Gastroesophageal sphincter (tissue), 4 donors: Measurements from ENCODE around the gene GMNN. TPM values are rescaled to one million over a fixed set of nuclear protein-coding genes. Genes with fewer than 3 reads are reported as not detected.

Experiments
- ATAC-seq: fragments of 150-250 bp; one replicate; pipeline ENCODE4 v1.9.1; 2016; ENCODE audit warnings: mild to moderate bottlenecking, moderate library complexity
- H3K27ac ChIP-seq, 4 donors: fragments of 200-600 bp; sonication (generic) in 3 of 4; 1 replicate in 3 of 4; 2 replicates in 1 of 4; pipeline ENCODE4 v1.5.1; 2016 to 2019
- H3K27me3 ChIP-seq: fragments of 200-600 bp; sonication (generic); one replicate; pipeline ENCODE4 v1.5.1; 2019
- H3K36me3 ChIP-seq, 2 donors: fragments of 200-600 bp; sonication (generic); one replicate each; pipeline ENCODE4 v1.5.1; 2019; ENCODE audit warnings: control low read depth in 1 of 2
- H3K4me1 ChIP-seq, 3 donors: fragments of 200-600 bp; sonication (generic); 1 replicate in 2 of 3; 2 replicates in 1 of 3; pipeline ENCODE4 v1.5.1; 2016 to 2019; ENCODE audit warnings: control low read depth in 2 of 3
- H3K4me3 ChIP-seq, 2 donors: fragments of 200-600 bp; sonication (generic); one replicate each; pipeline ENCODE4 v1.5.1; 2019; ENCODE audit warnings: mild to moderate bottlenecking in 1 of 2, moderate library complexity in 1 of 2
- H3K9me3 ChIP-seq, 3 donors: fragments of 200-600 bp; sonication (generic); one replicate each; pipeline ENCODE4 v1.5.1; 2017 to 2019; ENCODE audit warnings: control low read depth in 2 of 3
- EP300 ChIP-seq: sonication (generic); formaldehyde crosslinking; IDR thresholded peaks from one replicate; pipeline ENCODE4 v1.6.1; 2017; ENCODE audit warnings: antibody characterized with exemption, mild to moderate bottlenecking
- POLR2A ChIP-seq, 2 donors: fragments of 450-650 bp; IDR thresholded peaks; one replicate each; pipeline ENCODE4 v1.6.1; 2017; ENCODE audit warnings: antibody characterized with exemption in 2 of 2, mild to moderate bottlenecking in 2 of 2, moderate library complexity in 1 of 2
- POLR2AphosphoS5 ChIP-seq: sonication (generic); formaldehyde crosslinking; IDR thresholded peaks from one replicate; pipeline ENCODE4 v1.6.1; 2017; ENCODE audit warnings: antibody characterized with exemption
- WGBS, 2 donors: methylation state at CpG; one replicate each; pipeline ENCODE4 v1.1.5; 2018; ENCODE audit warnings: low coverage in 1 of 2; 5-methylcytosine and 5-hydroxymethylcytosine counted together
- total RNA-seq, 4 donors: library from RNA; depleted of rRNA; stranded (reverse); fragments of >200 nt; gene quantifications; one replicate each; pipeline ENCODE4 v1.1.0, GENCODE V29; 2016
- TF ChIP-seq, protein P1 (sequence below), 4 experiments: fragments of 200-600 bp in 2 of 4; fragments of 450-650 bp in 2 of 4; sonication (generic) in 1 of 4; IDR thresholded peaks; one replicate each; pipeline ENCODE4 v1.5.1; 2017 to 2019; ENCODE audit warnings: antibody characterized with exemption in 4 of 4, mild to moderate bottlenecking in 2 of 4, moderate library complexity in 2 of 4

GMNN gene
- total RNA-seq, 4 donors from 2014 or later = 2.7 to 9.7 (median 4.0) TPM

DNA sequence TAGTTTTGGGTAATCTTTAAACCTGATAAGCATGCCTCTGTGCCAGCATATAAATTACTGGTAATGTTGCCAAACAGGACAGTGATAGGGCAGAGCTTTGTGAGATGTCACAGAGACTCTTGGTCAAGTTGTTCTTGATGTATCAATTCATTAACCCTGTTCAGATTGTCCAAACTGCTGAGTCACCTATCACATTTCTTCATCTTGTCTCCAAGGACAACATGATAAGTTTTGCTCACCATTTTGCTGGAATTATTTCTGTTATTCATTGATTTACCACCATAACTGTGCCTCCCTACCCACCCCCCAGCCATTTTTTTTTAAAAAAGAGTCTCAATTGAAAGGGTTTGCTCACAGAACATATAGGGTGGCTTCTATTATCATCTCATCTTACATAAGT, 19.5 kb upstream of the GMNN start:
- TF ChIP-seq POLR2AphosphoS5 (no peak), EP300 (no peak), POLR2A (IDR thresholded peaks at IDR 0.05) (no peak)
- TF ChIP-seq, protein P1, sequence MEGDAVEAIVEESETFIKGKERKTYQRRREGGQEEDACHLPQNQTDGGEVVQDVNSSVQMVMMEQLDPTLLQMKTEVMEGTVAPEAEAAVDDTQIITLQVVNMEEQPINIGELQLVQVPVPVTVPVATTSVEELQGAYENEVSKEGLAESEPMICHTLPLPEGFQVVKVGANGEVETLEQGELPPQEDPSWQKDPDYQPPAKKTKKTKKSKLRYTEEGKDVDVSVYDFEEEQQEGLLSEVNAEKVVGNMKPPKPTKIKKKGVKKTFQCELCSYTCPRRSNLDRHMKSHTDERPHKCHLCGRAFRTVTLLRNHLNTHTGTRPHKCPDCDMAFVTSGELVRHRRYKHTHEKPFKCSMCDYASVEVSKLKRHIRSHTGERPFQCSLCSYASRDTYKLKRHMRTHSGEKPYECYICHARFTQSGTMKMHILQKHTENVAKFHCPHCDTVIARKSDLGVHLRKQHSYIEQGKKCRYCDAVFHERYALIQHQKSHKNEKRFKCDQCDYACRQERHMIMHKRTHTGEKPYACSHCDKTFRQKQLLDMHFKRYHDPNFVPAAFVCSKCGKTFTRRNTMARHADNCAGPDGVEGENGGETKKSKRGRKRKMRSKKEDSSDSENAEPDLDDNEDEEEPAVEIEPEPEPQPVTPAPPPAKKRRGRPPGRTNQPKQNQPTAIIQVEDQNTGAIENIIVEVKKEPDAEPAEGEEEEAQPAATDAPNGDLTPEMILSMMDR (IDR thresholded peaks at IDR 0.05) = no peak
- H3K4me1 ChIP-seq = no peaks in the 10 kb centered on the region
- no peaks in the 10 kb centered on the region for H3K36me3 ChIP-seq
- no peak overlapping the region for H3K27ac ChIP-seq
- H3K4me3 ChIP-seq = no peak overlapping the region
- H3K27me3 ChIP-seq = peaks cover 3% of the 10 kb centered on the region
- no peaks in the 10 kb centered on the region for H3K9me3 ChIP-seq
- ATAC-seq = no peak

DNA sequence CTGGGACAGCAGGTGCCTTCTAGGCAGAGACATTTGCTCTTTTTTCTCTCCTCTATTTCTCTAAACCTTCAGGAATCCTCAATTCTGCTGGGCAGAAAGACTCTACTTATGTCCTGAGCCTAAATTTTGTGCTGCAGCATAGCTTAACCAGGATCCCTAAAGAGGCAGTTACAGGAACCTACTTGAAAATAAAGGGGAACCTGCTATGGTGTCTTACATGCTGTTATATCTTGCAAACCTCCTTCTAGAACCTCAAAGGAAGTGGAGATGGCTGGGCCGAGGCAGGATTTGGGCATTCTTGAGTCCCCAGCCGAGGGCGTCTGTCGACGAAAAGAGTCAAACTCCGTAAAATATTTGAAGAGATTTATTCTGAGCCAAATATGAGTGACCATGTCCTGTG, 17.1 kb upstream of the GMNN start:
- Histone ChIP-seq H3K27ac (no peak overlapping the region), H3K27me3 (no peaks in the 10 kb centered on the region), H3K36me3 (no peaks in the 10 kb centered on the region), H3K4me1 (no peaks in the 10 kb centered on the region), H3K9me3 (no peaks in the 10 kb centered on the region), H3K4me3 (no peak overlapping the region)
- TF ChIP-seq EP300 (no peak), POLR2AphosphoS5 (no peak), POLR2A (IDR thresholded peaks at IDR 0.05) (no peak)
- TF ChIP-seq, protein P1 (IDR thresholded peaks at IDR 0.05) = no peak
- 94 to 98% methylated on average over 6 of the region's 6 CpGs for WGBS, 2 donors
- ATAC-seq = no peak

DNA sequence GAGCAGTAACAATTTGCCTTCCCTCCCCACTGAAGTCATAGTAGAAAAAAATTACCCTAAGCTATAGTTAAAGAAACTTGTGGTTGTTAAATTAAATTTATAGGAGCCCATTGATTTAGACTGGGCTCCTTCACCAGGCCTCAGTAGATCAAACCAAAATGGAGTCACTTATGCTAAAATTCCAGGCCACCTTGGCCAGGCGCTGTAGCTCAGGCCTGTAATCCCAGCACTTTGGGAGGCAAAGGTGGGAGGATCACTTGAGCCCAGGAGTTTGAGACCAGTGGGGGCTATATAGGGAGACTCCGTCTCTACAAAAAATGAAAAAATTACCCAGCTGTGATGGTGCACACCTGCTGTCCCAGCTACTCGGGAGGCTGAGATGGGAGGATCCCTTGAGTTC, 15.0 kb upstream of the GMNN start:
- no peak overlapping the region for H3K4me3 ChIP-seq
- H3K9me3 ChIP-seq = no peaks in the 10 kb centered on the region
- 93 to 95% methylated on average over 3 of the region's 3 CpGs for WGBS, 2 donors
- TF ChIP-seq POLR2AphosphoS5 = no peak
- no peak for TF ChIP-seq EP300
- TF ChIP-seq POLR2A (IDR thresholded peaks at IDR 0.05) = no peak
- TF ChIP-seq, protein P1 (IDR thresholded peaks at IDR 0.05) = no peak
- H3K4me1 ChIP-seq = no peaks in the 10 kb centered on the region
- H3K27me3 ChIP-seq = no peaks in the 10 kb centered on the region
- H3K36me3 ChIP-seq = no peaks in the 10 kb centered on the region
- H3K27ac ChIP-seq = no peak overlapping the region
- no peak for ATAC-seq

DNA sequence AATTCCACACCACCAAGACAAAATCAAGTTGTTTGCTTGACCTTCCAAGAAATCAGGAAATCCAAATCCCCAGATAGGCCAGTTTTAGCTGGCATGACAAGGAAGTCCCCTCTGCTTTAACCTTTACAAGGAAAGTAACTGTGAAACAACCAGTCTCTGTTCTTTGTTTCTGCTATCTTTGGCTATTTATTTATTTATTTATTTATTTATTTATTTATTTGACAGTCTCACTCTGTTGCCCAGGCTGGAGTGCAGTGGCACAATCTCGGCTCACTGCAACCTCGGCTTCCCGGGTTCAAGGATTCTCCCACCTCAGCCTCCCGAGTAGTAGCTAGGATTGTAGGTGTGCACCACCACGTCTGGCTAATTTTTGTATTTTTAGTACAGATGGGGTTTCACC, 14.5 kb upstream of the GMNN start:
- Histone ChIP-seq H3K36me3 (no peaks in the 10 kb centered on the region), H3K27ac (no peak overlapping the region)
- 89% methylated on average over 5 of the region's 5 CpGs; no CpG with 5 or more reads in 1 of the 2 donors for WGBS, 2 donors

DNA sequence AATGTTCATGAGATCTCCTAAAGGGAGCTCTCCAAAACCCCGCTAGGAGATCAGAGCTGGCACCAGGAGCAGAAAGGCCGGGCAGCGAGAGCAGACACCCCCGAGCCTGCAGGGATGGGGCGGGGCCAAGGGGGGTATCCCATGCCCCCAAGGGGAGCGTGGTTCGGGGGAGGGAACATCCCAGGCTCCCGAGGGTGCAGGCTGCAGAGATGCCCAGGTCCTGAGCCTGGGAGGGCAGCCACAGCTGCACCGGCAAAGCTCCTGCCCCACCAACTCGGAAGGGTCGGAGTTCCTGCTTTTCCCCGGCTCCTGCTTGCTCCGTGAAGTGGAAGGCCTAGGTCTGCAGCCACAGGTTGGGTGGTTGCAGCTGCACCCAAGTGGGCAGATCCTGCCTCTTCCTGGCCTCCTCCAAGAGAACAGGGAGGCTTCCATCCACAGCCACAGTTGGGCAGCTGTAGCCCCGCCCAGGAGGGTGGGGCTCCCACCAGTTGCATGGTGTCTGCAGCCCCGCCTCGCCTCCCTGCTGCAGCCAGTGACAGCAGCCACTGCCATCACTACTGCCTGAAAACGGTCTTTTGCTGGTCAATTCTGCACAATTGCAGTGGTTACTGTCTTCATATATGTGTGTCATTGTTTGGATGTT, 13.4 kb upstream of the GMNN start:
- Histone ChIP-seq H3K4me3 (no peak overlapping the region), H3K27me3 (no peaks in the 10 kb centered on the region), H3K4me1 (no peaks in the 10 kb centered on the region), H3K9me3 (no peaks in the 10 kb centered on the region), H3K36me3 (no peaks in the 10 kb centered on the region), H3K27ac (no peak overlapping the region)
- WGBS, 2 donors = no CpG with 5 or more reads among the region's 17 CpGs
- TF ChIP-seq POLR2A (IDR thresholded peaks at IDR 0.05) = no peak
- TF ChIP-seq, protein P1 (IDR thresholded peaks at IDR 0.05) = no peak
- no peak for TF ChIP-seq POLR2AphosphoS5
- no peak for TF ChIP-seq EP300
- ATAC-seq = no peak

More for the DNA sequence above, 14.5 kb upstream of the GMNN start:
- Histone ChIP-seq H3K4me3 (no peak overlapping the region), H3K9me3 (no peaks in the 10 kb centered on the region), H3K27me3 (no peaks in the 10 kb centered on the region), H3K4me1 (no peaks in the 10 kb centered on the region)
- no peak for ATAC-seq
- no peak for TF ChIP-seq POLR2AphosphoS5
